Measurements from ENCODE around the gene IL17D.

IL17D gene

DNA sequence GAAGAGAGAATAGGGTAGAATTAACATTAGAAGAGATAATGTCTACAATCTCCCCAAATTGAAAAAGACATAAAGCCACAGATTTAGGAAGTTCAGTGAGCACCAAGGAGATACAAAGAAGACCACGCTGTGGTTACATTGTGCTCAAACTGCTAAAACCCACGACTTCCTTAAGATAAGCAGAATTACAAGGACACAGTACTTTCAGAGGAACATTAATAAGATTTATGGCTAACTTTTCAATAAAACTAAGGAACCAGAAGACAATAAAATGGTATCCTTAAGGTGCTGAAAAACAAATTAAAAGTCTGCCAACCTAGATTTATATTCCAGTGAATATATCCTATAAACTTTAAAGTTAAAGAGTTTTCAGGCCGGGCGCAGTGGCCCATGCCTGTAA lies 7.4 kb upstream of the IL17D start:
- no peak for FAIRE-seq

DNA sequence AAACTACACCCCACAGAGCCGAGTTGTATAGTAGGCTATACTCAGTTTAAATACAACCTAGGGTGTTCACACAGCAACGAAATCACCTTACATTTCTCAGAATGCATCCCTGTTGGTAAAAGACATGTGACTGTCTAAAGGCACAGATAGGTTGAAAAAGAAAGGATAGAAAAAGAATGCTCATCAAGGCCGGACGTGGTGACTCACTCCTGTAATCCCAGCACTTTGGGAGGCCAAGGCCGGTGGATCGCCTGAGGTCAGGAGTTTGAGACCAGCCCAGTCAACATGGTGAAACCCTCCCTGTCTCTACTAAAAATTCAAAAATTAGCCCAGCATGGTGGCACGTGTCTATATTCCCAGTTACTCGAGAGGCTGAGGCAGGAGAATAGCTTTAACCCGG lies 3.8 kb upstream of the IL17D start:
- no peak for FAIRE-seq

DNA sequence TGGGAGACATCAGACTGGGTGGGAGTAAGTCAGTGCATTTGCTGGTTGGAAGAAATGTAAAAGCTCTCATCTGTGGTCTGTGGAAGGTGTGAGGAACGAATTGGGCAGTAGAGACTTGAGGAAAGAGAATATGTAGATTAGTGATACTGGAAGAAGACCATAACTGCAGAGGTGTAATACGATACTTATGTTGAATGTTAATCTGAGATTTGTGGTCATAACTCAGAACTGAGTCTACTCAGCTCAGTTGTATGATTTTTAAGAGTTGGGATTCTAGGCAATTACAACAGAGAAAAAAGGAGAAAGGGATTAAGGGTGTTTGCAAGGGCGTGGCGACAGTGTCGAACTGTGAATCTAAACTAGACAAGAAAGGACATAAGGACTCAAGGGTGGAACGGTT lies 3.2 kb upstream of the IL17D start:
- FAIRE-seq = no peak

DNA sequence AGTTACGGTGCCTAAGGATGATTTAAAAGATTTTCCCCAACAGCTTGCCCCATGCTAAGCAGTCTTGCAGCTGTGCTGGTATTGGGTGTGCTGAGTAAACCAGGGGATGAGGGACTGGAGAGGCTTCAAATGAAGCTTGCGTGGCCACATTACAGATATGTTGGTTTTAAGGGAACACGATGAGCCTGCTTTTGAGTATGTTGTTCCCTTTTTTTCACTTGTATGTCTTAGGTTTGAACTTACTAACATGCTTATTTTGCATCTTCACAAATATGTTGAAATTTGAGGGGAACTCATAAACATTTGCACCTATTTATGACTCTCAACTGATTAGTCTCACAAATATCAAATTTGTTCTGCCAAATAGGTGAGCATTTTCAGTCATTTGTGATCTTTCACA lies 2.0 kb upstream of the IL17D start:
- no peak for FAIRE-seq

DNA sequence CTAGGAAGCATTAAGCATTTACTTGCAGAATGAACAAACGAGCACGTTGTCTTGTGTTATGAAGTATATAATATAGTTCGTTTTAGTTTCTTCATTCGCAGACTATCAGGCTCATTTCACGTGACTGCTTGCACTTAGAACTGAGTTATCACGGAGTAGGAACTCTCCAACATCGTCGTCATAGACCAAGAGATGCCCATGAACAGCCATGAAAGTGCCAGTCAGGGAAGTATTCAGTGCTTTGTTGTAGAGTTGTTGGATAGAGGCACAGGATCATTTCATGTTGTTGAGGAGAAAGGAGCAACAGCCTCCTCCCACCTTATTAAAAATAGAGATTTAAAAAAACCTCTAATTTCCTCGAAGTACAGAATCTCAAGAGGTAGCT lies 977 bp upstream of the IL17D start:
- no peak for FAIRE-seq

DNA sequence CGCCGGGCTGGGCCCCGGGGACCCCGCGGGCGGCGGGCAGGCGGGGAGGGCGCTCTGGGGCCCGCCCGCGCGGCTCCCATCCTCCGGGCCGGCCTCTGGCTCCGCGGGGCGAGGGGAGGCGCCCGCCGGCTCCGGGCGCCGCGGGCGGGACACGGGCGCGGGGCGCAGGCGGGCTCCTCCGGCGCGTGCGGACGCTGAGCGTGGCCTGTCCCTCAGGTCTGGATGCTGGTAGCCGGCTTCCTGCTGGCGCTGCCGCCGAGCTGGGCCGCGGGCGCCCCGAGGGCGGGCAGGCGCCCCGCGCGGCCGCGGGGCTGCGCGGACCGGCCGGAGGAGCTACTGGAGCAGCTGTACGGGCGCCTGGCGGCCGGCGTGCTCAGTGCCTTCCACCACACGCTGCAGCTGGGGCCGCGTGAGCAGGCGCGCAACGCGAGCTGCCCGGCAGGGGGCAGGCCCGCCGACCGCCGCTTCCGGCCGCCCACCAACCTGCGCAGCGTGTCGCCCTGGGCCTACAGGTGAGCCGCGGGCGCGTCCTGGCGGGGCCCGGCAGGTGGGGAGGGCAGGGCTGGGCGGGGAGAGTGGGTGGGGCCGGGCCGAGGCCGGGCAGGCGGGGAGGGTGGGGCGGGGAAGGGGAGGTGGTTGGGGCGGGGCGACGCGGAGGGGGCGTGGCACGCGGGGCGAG lies 420 bp downstream of the IL17D start:
- FAIRE-seq = no peak

DNA sequence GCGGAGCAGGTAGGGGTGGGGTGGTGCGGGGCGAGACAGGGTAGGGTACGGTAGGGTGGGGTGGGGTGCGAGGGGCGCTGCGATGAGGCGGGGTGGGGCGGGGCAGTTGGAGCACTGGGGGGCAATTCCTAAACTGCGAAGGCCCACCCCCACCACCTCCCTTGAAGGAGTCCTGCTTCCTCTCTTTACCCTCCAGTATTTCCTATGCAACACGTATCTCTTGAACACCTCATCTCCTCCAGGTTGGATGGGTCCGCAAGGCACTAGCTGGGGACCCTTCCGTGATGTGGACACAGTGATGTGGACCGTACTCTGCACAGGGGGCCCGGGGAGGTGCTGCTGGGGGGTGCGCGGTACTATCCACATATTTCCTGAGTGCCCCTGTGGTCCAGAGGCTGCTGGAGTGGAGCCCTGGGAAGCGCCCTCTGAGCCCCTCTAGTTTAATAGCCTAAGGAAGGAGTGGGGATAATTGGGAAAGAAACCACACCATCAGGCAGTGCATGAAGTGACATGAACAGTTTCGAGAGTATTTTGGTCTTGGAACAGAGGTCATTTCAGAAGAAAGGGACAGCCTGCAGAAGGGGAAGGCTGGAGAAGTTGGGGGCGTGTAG lies 1.1 kb downstream of the IL17D start:
- no peak for FAIRE-seq

DNA sequence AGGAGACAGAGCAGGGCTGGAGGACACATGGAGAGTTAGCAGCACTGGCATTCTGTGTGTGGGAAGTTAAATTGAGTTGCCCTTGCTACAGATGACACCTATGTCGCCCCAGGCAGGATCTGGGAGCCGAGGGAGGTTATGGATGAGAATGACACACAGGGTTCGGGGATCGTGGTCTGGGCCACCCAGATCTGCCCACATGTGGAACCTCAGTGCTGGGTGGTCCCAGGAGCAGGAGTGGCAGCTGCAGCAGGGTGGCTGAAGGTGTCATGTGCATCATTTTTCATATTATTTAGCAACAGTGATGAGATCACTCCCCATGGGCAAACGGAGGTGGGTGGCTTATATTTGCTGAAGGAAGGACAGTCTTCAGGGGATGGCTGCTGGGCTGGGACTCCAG lies 3.2 kb downstream of the IL17D start:
- FAIRE-seq = no peak

DNA sequence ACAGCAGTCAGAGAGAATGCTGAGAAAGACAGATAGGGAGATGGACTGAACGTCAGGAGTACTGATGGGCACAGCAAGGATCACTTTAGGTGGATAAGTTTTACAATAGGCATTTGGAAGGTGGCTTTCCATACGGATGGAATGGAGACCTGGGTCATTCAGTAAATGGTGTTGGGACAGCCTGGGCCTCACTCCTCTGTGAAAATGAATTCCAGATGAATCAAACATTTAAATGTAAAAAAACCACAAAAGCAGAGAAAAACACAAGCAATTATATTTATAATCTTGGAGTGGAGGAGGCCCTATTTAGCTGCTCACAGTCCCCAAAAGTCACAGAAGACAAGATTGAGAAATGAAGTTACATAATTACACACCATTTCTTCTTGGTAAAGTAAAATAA lies 4.7 kb downstream of the IL17D start:
- no peak for FAIRE-seq

DNA sequence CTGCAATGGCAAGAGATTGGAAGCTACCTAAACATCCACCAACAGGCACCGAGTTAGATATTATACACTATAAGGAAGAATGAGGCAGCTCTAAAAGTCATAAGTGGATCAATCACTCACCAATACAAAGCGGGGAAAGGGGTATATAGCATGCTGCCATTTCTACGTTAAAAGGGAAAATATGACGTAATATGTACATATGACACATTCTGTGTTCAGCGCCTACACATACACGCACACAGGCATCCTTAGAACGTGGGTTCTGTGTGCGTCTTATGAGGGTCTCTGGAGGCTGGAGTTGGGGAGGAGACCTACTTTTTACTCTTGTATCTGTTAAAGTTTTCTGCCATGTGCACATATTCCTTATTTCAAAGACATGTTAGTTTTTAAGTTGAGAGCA lies 5.9 kb downstream of the IL17D start:
- no peak for FAIRE-seq

DNA sequence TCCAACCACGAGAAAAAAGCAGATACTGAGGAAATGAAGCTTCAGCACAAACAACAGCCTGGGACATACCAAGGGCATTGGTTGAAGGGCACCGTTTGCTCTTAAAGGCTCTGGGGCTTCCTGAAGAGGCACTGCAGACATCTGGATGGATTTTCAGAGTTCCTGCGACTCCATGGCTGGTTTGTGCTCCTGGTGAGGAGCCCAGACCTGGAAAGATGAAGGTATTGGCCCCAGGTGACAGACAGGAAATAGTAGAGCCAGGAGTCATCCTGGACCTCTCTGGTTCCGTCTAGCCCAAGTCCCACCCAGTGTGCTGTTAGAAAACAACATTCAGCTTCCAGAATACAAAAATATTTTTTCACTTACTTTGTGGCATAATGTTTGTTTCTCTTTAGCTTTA lies 6.3 kb downstream of the IL17D start:
- FAIRE-seq = no peak

DNA sequence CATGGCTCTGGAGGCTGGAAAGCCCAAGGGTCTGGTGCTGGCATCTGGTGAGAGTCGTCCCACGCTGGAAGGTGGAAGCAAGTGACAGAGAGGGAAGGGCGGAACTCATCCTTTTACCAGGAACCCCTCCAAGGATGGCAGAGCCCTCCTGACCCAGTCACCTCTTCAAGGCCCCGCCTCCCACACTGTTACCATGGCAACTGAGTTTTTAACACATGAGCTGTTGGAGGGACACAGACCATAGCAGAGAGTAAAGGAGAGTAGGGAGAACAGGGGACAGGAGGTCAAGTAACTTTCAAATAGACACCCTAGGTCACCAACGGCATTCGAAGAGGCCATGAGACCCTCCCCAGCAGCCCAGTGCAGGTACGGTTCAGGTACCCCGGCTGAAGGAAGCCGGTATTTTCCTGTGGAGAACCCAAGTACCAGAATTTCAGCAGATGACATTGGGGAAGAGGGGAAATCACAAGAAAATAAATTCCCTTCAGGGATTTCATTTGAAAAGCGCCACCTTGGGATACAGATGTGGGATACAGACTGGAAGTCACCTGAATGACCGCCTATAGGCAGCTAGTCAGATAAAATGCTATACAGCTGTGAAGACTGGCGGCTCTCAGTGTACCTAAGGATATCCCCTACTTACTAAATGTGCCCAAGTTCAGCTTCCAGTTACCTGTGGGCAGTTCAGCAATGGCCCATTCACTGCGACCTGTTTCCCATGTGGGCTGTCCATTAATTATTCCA lies 8.0 kb downstream of the IL17D start:
- FAIRE-seq = peak; percentile 42

DNA sequence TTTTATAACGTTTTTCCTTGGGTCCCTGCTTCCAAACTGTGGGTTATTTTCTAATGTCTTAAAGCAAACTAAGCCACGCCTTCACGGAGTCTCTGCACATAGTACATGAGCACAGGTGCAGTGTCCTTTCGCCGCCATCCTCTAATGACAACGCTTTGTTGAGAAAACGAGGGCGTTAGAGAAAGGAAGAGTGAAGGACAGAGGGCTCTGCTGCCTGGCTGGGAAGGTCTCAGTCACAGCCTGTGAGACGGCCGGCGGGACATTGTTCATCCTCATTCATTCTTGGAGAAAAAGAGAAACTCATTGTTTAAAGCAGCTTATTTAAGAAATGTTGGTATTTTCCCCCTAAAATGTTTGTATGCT lies 9.5 kb downstream of the IL17D start:
- no peak for FAIRE-seq

DNA sequence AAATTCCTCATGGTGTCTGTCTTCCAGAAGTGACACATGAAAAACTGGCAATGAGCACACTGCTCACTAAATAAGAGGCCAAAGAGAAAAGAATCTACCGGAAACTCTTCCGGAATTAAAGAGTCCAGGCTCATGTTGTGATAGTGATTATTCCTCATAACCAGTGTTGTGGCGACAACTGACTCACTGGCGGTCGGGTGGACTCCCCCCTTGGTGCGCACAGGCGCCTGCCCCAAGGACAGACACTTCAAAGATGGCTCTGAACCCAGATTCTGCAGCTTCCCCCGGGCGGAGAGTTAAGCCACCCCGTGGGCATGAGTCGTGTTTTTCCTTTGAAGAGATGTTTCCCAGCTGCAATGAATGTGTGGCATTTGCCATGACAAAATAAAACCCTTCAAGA lies 10.3 kb downstream of the IL17D start:
- FAIRE-seq = no peak

DNA sequence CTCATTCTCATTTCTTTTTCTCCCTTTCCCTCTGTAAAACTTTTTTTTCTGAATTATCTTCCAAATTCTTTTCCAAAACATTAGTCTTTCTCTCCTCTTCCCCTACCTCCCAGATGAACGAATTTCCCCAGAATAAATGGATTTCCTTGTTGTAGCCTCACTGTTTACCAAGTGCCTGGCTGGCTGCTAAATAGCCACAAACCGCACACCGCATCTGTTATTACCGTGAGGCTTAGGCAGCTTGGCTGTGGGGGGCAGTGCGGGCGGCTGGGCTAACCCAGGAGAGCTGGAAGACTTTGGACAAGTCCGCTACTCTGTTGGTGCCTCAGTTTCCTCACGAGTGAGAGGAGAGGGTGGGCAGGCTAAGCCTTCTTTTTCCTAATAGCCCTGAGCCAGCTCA lies 10.7 kb downstream of the IL17D start:
- no peak for FAIRE-seq

DNA sequence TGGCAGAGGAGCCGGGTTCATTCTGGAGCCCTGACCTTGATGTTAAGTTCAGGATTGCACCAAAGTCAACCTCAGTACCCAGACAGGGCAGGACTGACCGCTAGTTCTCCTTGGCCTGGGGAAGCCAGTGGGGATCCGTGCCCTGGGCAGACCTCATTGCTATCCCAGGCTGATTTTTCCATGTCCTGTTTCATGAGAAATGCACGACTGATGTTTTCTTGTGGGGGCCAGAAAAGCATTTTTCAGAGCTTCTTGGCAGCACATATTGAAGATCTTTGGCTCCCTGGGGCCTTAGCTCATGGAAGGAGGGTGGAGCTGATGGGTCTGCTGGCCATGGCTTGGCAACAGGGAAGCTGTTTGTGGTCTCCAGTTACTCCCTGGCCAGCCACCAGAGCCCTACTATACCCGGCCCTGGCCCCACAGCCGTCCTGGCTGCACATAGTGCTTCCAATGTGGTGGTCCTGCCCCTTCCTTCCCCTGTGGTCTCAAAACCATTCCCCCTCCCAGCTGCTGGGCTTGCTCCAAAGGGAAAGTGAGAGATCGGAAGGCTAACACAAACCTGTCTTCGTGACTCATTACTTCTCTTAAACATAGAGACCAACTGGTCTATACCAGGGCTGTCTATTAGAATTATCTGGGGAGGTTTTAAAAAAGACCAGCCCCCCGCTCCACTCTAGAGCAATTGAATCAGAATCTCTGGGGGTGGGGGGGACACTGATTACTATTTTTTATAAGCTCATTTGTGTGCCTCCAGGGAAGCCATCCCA lies 11.2 kb downstream of the IL17D start:
- FAIRE-seq = no peak

DNA sequence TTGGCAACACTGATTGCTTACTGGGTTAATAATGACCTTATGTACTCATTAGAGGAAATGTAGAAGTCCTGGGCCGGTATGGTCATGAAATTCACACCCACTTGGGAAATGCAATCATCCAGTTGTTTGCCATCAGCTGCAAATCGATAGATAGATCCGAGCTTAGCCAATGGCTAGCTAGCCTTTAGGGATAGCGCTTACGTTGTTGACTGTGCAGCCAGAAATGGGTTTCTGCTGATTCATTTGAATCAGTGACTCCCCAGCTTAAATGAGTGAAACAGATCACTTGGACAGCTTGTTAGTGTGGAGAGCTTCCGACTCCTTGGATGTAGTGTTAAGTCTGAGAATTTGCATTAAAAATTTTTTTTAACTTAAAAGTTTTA lies 11.8 kb downstream of the IL17D start:
- no peak for FAIRE-seq

DNA sequence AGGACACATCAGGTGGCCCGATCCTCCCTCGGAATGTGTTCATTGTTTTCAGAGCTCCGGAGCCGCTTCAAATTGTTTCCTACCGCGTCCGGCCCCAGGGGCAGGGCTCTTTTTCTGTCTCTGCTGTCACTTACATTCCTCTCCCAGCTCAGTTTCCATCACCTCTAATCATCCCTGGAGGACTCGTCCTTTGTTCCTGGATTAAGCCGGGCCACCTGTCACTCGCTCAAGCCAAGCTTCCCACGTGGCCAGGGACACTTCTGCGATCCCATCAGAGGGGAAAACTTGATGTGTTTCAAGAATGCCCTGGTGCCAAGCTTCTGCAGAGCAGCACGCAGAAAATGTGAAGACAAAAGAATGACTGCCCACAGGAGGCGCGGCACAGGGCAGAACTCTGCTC lies 13.5 kb downstream of the IL17D start:
- FAIRE-seq = no peak

DNA sequence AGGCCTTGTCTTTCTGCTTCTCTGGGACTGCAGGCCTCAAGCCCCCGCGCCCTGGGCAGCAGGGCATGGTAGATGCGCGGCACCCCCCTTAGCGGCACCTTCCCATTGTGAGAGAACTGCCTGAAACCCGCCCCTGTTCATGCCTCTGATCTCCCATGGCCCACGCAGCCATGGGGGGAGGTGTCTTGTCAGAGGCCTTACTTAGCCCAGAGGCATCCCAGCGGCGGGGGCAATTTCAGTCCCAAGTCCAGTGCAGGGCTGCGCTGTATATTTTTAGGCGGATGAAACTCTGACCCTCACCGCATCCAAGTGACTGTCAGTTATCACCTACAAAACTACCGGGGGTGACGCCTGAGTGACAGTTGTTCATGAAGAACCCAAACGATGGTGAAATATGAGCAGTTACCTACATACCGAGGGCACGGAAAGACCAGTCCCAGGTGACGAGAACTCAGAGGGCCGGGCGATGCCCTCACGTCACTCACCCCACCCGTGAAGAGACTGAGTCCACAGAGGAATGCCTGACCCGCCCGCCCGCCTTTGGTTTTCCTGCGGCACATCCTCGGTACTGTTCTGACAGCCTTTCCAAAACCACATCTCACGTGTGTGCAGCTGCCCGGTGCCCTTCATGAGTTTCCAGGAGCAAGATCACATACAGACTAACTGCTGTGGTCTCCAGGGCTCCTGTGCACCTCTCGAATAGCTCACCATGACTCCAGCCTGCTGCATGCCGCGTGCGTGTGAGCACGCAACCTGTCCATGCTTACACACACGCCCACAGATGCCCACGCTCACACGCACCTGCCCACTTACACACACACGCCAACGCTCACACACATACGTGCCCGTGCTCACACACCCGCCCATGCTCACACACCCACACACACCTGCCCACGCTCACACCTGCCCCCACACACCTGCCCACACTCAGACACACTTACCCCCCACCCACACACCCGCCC lies 14.4 kb downstream of the IL17D start:
- FAIRE-seq = no peak

DNA sequence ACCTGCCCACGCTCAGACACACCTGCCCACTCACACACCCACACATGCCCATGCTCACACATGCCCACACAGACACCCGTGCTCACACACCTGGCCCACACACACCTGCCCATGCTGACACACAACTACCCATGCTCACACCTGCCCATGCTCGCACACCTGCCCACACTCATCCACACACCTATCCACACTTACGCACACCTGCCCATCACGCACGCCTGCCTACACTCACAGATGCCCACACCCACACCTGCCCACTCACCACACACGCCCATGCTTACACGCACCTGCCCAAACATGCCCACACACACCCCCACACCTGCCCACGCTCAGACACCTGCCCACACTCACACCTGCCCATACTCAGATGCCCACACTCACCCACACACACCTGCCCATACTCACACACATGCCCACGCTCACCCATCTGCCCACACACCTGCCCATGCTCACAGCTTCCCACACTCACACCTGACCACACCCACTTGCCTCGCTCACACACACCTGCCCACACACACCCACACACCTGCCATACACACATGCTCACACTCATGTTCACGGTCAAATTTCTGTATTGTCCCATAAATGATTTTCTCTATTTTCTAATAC lies 15.6 kb downstream of the IL17D start:
- no peak for FAIRE-seq

DNA sequence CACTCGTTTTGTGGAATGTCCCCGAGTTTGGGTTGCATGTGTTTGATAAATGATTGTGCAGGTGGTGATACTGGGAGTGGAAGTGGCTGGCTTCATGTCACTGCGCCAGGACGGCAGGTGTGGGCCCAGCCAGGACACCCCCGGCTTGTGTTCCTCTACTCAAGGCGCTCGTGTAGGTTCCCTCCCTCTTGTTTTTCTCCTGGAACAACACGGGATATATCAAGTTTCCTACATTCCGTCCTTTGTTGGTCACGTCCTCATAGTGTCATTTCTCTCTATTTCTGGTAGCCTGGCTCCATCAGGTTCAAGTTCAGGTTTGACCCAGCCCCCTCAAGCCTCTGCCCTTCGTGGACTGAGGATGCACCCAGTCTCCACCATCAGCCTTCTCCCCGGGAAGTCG lies 16.3 kb downstream of the IL17D start:
- FAIRE-seq = no peak

DNA sequence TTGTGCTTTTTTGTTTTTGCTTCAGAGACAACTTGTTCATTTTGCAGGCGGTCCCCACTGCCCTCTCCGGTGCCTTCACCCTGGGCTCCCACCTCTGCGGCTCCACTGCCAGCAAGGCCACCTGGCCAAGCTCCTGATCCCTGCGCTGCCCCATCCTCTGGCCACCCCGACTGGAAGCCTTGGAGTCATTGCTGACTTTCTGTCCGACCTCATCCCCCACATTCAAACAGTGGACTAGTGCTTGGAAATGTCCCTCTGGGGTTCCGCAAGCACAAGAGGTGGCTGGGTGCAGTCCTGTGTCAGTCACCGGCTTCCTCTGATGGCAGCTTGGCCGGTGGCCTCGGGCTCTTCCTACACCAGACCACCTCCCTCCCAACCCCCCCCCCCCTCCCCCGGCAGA lies 17.0 kb downstream of the IL17D start:
- no peak for FAIRE-seq
